GM21390 (cell line): Measurements from ENCODE around the gene DDRGK1.
"Not testable (repeated sequence)": the region's sequence is repeated elsewhere in the genome, so short reads cannot be mapped to it uniquely, and the experiment has no call there.

Source experiments
- ATAC-seq: cut with Tn5 transposase; IDR thresholded peaks from one replicate; pipeline ENCODE4 v1.9.1; 2021; ENCODE audit not compliant: unreplicated experiment

Gene DDRGK1

DNA sequence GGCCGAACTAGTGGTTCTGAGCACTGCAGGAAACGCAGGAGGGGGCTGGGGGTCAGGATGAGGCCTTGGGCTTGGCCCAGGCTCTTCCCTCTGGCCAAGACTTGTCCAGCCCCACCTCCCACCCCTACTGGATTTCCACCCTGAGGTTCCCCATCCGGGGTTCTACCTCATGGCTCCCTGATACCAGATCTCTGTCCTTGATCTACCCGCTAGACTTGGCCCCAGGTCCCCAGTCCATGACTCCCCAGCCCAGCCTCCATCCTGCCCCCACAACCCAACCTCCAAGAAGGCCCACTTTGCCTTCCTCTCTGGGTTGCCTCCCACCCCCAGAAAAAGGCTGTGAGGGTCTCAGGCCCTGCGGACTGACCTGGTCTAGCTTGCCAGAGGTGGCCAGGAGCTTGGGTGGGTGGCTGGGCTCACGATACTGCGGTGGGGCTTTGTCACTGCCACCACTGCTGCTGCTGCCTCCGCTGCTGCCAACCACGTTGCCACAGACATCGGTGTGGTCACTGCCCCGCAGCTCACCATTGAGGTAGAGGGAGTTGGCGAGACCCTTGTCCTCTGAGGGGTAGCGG is 38.1 kb downstream of the DDRGK1 start:
- no peak for ATAC-seq

DNA sequence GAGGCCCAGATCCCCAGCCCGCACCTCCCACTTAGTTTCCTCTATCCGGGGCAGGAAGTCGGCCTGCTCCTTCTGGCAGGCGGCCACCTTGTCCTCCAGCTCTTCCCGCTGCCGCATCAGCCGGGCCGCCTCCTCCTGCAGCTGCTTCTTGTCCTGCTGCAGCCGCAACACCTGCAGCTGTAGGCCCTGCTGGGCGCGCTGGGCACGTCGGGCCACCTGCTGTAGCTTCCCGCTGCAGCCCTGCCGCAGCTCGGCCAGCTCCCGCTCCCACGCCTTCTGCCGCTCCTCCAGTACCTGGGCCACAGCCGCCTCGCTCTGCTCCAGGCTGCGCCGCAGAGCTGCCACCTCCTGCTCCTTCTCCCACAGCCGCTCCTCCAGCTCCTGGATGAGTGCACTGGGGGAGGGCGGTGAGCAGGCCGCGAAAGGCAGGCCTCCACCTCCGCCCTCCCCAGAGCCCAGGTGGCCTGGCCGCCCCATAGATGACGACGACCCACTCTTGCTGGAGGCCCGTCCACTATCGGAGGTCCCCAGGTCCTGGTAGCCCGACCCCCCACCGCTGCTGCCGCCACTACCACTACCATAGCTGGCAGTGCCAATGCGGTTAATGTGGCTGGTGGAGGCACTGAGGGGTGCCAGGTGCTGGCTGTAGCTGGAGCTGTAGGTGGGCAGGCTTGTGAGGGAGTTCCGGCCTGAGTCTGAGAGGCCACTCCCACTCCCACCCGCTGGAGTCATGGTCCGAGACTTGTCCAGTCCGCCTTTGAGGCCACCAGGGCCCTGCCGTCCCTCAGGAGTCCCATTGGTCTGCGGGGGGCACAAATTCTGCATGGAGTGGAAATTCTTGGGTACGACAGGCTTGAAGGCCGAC is 38.8 kb downstream of the DDRGK1 start:
- no peak for ATAC-seq

DNA sequence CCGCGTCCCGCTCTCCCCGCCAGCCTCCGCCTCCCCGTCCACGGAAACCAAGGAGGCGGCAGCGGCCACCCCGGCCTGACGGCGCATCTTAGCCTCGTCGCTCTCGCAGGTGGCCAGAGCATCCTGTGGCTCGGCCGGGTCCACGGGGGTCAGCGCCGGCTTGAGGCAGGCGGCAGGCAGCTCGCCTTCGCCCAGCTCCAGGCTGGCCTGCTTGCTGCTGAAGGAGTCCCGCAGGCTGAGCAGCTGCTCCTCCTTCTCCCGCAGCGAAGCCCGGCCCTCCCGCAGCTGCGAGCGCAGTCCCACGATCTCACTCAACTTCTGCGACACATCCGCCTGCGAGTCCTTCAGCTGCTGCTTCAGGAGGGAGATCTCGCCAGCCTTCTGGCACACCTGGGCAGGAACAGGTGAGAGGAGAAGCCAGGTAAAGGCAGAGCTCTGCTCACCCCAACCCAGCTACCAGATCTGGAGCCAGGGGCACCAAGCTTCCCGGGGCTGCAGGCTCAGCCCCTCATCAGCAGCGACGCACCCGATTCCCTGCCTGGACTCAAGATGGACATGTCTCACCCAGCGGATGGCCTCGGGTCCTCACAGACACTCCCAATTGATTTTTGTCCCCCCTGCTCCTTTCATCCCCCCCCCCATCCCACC is 39.6 kb downstream of the DDRGK1 start:
- no peak for ATAC-seq

DNA sequence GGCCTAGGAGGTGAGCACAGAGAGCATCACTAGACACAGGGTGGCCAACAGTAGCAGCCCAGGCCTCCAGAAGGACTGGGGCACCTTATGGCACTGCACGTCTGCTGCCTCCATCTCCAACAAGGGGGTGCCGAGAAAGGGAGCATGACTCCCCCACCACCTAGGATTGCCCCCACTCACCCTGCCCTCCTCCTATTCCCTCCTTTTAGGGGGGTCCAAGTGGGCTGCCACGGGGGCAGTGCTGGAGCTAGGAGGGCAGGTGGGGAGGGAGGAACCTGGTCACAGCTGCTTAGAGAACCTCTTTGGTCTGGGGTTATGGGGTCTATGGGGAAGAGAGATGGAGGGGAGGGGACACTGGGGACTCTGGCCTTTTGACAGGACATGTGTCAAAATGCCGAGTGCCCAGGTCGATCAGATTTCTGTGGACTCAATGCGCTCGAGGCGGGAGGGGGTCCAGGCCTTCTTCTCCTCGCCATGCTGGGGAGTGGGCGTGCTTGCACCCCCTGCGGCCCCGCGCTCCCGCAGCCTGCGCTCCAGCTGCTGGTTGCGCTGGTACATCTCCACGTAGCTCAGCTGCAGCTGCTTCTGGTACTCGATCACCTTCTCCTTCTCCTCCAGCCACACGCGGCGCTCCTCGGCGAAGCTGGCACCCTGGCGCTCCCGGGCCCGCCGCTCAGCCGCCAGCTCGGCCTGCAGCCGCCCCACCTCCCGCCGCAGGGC is 40.3 kb downstream of the DDRGK1 start:
- no peak for ATAC-seq

DNA sequence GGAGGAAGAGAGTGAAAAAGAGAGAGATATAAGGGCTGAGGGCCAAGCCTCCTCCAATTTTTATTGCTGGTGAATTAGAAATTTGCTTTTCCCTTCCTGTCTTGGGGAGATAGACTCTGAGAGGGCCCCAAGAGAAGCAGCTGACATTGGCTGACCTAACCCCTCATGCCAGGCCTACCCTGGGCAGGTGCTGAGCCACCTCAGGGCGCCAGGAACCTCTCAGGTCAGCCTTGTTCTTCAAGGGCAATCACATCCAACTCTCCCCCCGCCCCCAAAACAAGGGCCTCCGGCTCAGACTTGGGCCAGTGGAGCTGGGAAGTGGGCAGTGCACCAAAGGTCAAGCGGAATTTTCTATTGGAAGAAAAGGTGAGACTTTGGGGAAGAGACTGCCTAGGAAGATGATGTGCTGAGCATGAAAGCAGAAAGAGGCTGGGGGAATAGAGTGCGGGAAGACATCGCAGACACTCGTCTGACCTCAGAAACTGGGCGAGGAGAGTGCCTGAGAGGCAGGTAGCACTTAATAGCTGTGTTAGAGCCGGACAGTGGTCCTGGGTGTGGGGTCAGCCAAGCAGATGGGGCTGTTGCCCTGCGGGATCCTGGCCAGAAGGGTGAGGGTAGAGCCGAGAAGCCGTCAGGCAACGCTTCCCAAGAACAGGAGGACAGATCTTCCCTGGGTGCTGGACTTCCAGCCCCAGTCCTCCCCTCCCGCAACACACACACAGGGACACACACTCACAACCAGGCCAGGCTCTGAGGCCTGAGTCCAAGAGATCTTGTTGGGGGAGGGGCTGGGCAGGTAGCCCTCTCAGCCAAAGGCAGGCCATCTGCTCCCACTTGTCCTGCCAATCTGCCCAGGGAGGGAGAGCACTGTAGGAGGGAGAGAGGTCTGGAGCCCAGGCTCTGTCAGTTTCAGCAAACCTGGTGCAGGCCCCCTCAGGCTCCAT is 41.1 kb downstream of the DDRGK1 start:
- no peak for ATAC-seq

DNA sequence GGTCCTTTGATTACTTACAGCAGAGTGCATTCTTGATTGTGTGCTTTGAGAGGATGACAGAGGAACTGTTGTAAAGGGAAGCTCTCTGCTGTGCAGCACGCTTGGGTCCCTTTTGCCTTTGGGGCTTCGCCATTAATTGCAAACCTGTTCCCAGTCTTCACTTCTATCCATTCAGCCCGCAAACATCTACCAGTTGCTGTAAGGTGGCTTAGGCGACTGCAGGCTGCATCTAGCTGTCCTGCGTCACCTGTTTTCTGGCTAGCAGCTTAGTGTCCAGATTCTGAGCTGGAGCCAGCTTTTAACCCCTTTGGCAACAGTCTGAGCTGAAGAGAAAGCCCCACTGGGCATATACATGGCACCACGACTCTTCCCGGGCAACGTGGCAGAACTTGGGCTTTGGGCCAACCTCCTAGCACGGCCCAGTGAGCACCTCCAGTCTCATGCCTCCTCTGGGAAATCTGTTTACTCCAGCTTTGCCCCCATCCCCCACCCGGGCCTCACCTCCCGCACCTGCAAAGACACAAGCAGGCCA is 42.3 kb downstream of the DDRGK1 start:
- no peak for ATAC-seq

DNA sequence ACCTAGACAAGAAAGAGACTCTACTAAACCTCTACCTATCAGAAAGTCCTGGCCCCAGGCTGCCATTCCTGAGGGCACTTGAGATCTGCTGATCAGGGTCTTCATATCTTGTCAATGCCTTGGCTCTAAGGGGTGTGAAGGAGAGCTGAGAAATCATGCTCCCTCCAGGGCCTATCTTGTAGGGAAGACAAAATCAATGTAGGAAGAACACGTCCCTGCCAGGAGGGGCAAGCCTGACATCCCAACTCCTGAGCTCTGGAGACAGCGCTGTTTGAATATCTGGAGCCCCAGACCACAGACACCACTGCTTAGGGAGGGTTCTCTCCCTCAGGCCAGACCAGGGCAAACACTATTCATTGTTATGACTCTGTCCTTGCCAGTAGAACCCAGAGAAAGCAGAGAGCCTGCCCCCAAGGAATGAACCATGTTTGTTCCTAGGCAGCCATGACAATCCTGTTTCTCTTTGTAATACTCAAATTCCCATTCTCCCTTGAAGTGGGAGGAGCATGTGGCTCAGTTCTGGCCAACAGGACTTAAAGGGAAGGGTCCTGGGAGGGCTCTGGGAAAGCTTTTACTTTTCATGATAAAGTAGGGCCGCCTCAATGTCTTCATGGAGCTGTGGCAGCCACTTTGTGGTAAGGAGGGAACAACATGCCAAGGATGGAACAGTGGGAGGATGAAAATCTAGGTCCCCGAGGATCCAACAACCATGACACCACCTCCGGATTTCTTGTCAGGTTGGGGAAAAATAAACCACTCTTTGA is 43.0 kb downstream of the DDRGK1 start:
- no peak for ATAC-seq

DNA sequence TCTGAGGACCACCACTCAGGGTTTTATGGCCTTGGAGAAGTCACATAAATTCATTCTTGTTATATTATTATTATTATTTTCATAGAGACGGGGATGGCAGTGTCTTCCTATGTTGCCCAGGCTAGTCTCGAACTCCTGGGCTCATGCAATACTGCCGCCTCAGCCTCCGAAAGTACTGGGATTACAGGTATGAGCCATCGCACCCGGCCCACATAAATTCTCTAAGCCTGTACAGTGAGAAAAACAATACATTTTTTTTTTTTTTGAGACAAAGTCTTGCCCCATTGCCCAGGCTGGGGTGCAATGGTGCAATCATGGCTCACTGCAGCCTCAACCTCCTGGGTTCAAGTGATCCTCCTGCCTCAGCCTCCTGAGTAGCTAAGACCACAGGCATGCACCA is 44.1 kb downstream of the DDRGK1 start:
- no peak for ATAC-seq

DNA sequence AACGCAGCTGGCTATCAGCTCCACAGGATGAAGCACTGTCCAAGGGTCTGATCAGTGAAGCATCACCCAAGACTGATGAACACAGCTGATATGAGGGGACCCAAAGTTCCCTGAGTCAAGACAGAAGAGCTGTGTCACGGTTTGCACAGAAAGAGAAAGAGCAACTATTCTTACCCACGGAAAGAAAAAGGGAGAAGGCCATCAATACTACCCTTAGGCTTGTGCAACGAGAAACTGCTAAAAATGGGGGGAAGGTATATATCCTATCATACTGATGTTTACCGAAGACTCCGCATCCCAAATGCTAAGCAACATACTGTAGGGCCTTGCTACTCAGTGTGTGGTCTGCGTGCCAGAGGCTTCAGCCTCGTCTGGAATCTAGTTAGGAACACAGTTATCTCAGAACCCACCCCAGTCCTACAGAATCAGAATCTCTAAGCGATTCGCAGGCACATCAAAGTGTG is 45.5 kb downstream of the DDRGK1 start:
- ATAC-seq = no peak

DNA sequence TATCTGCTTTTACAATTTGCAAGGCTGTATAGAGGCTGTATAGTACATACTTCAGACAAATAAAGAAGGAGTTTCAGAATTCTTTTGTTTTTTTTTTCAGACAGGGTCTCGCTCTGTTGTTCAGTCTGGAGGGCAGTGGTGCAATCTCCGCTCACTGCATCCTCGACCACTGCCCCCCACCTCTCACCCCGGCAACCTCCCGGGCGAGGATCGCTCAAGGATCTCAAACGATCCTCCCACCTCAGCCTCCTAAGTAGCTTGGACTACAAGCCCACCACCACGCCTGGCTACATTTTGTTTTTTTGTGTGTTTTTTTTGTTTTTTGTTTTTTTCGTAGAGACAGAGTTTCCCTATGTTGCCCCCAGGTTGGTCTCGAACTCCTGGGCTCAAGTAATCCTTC is 46.7 kb downstream of the DDRGK1 start:
- no peak for ATAC-seq

DNA sequence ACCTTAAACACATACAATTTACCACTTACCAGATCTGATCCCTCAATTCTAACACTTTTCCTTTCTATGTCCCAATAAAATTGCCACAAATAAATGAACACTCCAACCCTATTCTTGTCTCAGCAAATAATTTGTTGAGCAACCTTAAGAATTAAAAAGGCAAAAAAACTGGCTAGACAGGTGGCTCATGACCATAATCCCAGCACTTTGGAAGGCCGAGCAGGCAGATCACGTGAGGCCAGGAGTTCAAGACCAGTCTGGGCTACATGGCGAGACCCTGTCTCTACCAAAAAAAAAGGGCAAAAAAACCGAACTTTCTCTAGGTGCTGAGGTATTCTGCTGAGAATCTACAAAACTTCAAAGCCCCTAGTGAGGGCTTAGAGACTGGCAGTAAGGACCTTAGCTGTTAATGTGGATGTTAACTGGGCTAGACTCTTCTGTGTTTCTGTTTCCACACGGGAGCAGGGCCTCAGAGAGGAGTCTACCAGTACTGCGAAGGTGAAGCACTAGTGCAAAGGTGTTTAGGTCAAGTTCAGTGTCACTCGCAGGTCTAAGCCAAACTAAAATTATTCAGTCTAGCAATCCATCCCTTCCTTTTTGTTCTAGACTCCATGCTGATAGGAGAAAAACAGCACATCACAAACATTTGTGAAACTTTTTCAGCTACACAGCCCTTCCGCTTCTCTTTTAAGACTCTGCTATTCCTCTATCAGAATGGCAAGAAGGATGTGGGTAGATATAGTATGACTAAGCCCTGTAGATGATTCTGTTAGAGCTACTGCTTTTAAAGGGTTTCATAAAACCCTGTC is 47.5 kb downstream of the DDRGK1 start:
- ATAC-seq = peak; percentile 66

DNA sequence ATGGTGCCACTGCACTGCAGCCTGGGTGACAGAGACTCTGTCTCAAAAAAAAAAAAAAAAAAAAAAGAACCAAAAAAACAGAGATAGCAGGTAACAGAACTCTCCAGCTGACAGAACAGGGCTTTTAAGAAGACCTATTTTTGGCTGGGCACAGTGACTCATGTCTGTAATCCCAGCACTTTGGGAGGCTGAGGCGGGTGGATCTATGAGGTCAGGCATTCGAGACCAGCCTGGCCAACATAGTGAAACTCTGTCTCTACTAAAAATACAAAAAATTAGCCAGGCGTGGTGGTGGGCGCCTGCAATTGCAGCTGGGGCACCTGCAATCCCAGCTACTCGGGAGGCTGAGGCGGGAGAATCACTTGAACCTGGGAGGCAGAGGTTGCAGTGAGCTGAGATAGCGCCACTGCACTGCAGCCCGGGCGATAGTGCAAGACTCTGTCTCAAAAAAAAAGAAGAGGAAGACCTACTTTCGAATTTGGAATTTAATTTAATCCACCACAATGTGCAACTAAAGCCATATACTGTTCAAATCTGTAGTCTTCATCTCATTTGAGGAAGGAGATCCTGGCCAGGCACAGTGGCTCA is 52.3 kb downstream of the DDRGK1 start:
- not testable (repeated sequence) for ATAC-seq

DNA sequence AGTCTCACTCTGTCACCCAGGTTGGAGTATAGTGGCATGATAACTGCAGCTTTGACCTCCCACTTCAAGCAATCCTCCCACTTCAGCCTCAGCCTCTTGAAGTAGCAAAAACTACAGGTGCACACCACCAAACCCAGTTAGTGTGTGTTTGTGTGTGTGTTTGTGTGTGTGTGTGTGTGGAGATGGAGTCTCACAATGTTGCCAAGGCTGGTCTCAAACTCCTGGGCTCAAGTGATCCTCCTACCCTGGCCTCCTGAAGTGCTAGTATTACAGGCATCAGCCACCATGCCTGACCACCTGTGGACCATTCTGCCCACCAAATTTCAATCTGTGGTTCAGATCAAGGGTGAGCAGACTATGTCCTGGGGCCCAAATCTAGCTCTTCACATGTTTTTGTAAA is 53.6 kb downstream of the DDRGK1 start:
- ATAC-seq = no peak

DNA sequence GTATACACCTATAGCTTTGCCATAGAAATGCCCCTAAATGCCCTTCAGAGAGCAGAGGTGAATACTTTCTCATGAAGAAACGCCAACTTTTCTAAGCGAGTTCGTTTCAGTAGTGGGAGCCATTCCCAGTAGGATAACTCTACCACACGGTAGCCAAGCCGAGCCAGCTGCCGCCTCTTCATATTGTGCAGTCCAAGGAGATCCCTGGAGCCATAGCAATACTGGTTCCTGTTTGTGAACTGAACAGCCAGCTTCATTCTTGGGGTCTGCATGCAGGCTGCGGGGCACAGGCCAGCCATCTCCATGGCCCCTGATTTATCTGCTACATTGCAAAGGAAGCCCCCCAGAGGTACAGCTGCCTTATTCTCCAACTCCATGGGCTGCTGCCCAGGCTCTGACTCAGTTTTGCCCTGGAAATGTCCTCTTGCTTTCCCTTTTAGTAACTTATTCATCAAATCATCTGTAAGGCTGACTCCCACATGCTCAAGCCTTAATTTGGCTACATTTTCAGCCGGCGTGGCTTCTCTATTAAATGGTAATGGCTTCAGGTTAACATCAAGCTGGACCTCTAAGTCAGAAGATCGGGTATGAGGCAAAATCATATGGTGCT is 57.6 kb downstream of the DDRGK1 start:
- ATAC-seq = no peak

DNA sequence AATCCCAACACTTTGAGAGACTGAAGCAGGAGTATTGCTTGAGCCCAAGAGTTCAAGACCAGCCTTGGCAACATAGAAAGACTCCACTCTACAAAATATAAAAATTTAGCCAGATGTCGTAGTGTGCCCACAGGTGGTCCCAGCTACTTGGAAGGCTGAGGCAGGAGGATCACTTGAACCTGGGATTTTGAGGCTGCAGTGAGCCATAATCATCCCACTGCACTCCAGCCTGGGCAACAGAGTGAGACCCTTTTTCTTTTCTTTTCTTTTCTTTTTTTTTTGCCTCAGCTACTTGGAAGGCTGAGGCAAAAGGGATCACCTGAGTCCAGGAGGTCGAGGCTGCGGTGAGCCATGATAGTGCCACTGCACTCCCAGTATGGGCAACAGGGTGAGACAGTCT is 62.7 kb downstream of the DDRGK1 start:
- ATAC-seq = no peak
